Measurements from ENCODE around the gene LHFPL3. TPM values are rescaled to one million over a fixed set of nuclear protein-coding genes. Genes with fewer than 3 reads are reported as not detected.

LHFPL3 gene
- total and polyA plus RNA-seq, 2 experiments from 2014 or later, result 0.24 TPM; not detected in 1

- Histone ChIP-seq H3F3A (replicated peaks; ENCODE audit: low read depth) (no peaks in the 10 kb centered on the region), H3K36me3 (ENCODE audit: insufficient read depth) (no peaks in the 10 kb centered on the region), H4K20me1 (replicated peaks; ENCODE audit: insufficient read depth) (no peaks in the 10 kb centered on the region), H3K9me2 (ENCODE audit: insufficient read depth) (no peaks in the 10 kb centered on the region), H3K27ac (ENCODE audit: low read depth) (no peak overlapping the region), H3K79me2 (replicated peaks; ENCODE audit: insufficient read depth) (no peaks in the 10 kb centered on the region), H3K27me3 (ENCODE audit: insufficient read depth) (no peaks in the 10 kb centered on the region), H2AFZ (peak overlapping the region; percentile 50), H3K4me1 (ENCODE audit: insufficient read depth) (no peaks in the 10 kb centered on the region), H3K4me2 (no peak overlapping the region), H3K4me3 (no peak overlapping the region)
- no peak overlapping the region for H3K4me3 Mint-ChIP-seq
- TF ChIP-seq POLR2AphosphoS5 (IDR thresholded peaks at IDR 0.05; ENCODE audit: low read depth) (no peak), NANOG (IDR thresholded peaks at IDR 0.05; ENCODE audit: borderline replicate concordance) (no peak), JUNB (IDR thresholded peaks at IDR 0.05; ENCODE audit: unreplicated experiment) (no peak), REST (IDR thresholded peaks at IDR 0.05; ENCODE audit: unreplicated experiment) (no peak), EZH2 (IDR thresholded peaks at IDR 0.05; ENCODE audit: low read depth, unreplicated experiment) (no peak)
- DNase-seq (ENCODE audit: low spot score) (no peak), ATAC-seq (no peak)
- H3K9me3 Mint-ChIP-seq, result peaks cover 2% of the 10 kb centered on the region; the same call in 2 of the 3 replicates
- H3K36me3 Mint-ChIP-seq (ENCODE audit: low read depth), result no peaks in the 10 kb centered on the region
- no peak overlapping the region for H3K27ac Mint-ChIP-seq
- peaks cover 7% of the 10 kb centered on the region for H3K27me3 Mint-ChIP-seq (ENCODE audit: insufficient read depth, low read depth, poor library complexity)
- H3K4me1 Mint-ChIP-seq, result peaks cover 16% of the 10 kb centered on the region
Observed at GRCh38 chr7:104943502-104944343, 615.3 kb downstream of the LHFPL3 start.

DNA sequence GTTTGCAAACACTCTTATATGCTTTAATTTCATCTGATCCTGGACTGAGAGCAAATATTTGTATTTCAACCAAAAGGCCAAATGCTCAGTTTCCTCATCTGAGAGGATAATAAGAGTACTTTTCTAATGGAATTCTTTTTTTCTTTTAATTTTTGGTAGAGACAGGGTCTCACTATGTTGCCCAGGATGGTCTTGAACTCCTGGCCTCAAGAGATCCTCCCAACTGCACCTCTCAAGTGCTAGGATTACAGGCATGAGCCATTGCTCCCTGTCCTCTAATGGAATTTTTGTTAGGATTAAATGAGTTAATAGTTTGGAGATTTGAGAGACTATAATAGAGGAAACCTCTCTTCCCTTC is 617.2 kb downstream of the LHFPL3 start:
- ATAC-seq, result no peak
- Histone ChIP-seq H3K79me2 (replicated peaks; ENCODE audit: insufficient read depth) (no peaks in the 10 kb centered on the region), H4K20me1 (replicated peaks; ENCODE audit: insufficient read depth) (no peaks in the 10 kb centered on the region), H3K4me3 (no peak overlapping the region), H3K4me1 (ENCODE audit: insufficient read depth) (no peaks in the 10 kb centered on the region), H3K27me3 (ENCODE audit: insufficient read depth) (no peaks in the 10 kb centered on the region), H3K27ac (ENCODE audit: low read depth) (no peak overlapping the region), H3K36me3 (ENCODE audit: insufficient read depth) (no peaks in the 10 kb centered on the region), H3K4me2 (no peak overlapping the region), H2AFZ (peak overlapping the region; percentile 80), H3F3A (replicated peaks; ENCODE audit: low read depth) (no peaks in the 10 kb centered on the region), H3K9me2 (ENCODE audit: insufficient read depth) (no peaks in the 10 kb centered on the region)
- H3K4me1 Mint-ChIP-seq, result peaks cover 16% of the 10 kb centered on the region
- peaks cover 7% of the 10 kb centered on the region for H3K27me3 Mint-ChIP-seq (ENCODE audit: insufficient read depth, low read depth, poor library complexity)
- DNase-seq (ENCODE audit: low spot score), result no peak
- H3K9me3 Mint-ChIP-seq, result peaks cover 2% of the 10 kb centered on the region; the same call in 2 of the 3 replicates
- peak overlapping the region; percentile 94; the same call in 1 of the 2 replicates for H3K27ac Mint-ChIP-seq
- no peak overlapping the region for H3K4me3 Mint-ChIP-seq
- TF ChIP-seq ZNF462 (CRISPR knock-in tag; IDR thresholded peaks at IDR 0.05) (no peak), STAT1 (IDR thresholded peaks at IDR 0.05; ENCODE audit: unreplicated experiment) (no peak)
- H3K36me3 Mint-ChIP-seq (ENCODE audit: low read depth), result no peaks in the 10 kb centered on the region
